HG02884 (cell line): ENCODE measurements around the gene TGFBR1.

Source experiments
- ATAC-seq: cut with Tn5 transposase; IDR thresholded peaks from one replicate; pipeline ENCODE4 v1.9.1; 2021; ENCODE audit warnings: mild to moderate bottlenecking, moderate library complexity; ENCODE audit not compliant: unreplicated experiment

Gene TGFBR1

DNA sequence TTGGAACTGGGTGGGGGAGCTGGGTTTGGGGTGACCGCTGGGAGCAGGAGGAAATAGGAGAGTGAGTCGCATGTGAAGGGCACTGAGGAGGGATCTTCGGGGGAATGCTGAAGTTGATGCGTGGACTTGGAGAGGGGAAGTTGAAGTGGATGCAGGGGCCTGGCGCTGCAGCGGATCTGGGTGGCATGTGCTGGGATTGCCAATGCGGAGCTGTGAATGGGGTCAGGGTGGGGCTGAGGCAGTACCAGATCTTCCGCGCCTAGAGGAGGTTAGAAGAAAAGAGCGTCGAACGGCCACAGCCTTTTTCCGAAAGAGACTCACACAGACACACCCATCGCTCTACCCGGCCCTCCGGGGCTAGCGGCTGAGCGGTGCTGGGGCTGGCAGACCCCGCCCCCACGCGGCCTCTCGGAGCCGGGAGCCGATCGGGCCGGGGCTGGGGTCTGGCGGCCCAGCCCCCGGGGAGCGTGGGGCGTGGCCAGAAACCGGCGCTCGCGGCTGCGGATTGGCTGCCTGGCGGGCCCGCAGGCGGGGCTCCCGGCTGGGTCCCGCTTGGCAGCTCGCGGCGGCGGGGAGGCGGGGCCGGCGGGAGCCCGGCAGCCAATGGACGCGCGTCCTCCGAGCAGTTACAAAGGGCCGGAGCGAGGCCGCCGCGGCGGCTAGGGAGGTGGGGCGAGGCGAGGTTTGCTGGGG, at the start of gene TGFBR1:
Gene TGFBR1 (plus strand): TSS at position 655 of the 693 bp plus-strand sequence. CDS start 93 bp downstream, outside the sequence.
- ATAC-seq = peak; percentile 87

- no peak for ATAC-seq
Observed at GRCh38 chr9:99055384-99055783, 49.5 kb upstream of the TGFBR1 start.

GRCh38 chr9:99056186-99056585, 48.7 kb upstream of the TGFBR1 start:
- ATAC-seq = no peak

GRCh38 chr9:99056886-99057664, 47.8 kb upstream of the TGFBR1 start:
- no peak for ATAC-seq

DNA sequence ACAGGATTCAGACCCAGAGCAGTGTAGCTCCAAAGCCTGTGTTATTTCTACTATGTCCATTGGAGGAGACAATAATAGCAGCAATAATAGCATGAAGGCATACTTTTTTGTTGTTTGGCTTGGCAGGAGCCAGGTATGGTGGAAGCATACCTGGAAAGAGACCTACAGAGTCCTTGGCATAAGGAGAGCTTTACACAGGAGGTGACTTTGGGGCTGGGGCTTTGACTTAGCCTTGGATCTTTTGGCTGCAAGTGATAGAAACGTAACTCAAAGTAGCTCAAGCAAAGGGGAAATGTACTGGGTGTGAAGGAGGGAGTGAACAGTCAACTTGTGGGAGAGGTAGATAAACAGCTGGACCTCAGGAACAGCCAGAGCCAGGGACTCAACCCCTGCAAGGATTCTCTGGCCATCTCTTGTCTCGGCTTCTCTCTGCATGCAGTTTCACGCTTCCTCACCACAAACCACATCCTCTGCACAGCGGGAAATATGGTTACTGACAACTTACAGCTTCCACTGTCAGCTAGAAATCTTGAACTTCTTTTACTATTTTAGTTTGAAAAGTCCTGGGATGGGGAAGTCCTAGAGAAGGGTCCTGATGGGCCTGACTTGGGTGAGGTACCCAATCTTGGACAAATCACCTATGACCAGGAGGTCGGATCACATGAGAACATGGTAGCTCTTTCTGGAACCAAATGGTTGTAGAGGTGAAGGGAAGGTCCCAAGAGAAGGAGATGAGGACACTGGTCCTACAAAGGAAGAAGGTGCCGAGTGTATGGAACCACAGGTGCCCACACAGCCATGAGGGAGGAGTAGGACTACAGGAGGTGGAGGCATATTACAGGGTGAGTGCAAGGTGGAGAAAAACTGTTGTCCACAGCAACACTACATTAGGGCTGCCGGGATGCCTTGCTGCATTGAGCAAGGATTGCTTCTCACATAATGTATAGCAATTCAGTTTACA, 47.0 kb upstream of the TGFBR1 start:
- ATAC-seq = peak; percentile 65

DNA sequence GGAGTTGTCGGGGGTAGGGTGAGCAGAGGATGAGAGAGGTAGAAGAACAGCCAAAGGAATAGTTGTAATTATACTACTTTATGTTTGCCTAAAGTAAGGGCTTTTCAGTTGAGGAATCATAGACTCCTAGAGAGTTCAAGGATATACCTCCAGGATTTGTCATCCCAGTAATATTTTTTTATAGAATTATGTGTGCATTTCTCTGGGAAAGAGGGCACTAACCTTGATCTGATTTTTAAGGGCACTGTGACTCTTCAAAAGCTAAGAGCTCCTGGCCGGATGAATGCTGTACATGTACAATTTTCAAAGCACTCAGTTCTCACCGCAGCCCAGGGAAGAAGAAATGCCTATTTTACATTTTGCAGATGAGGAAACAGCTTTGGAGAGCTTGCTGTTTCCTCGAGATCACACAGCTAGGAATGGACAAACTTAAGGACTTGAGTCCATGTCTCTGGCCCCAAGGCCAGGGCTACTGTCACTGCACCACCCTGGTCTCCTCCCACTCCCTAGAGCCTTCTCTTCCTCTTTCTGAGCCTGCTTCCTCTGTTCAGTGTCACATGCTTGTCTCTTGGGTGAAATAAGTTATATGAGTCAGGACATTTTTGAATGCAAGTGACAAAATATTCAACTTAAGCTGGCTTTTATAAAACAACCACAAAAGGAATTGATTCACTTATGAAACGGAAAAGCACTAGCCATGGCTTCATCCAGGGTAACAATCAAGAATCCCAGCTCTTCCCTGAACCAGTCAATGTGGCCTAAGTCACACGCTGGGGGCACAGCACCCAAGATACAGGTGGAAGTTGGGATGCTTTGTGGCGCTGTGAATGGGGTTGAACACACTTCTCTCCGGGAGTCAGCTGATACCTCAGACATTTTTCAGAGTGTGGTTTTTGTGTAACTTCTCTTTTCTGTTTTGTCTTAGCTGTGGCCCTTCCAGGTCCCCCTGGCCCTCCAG, 45.7 kb upstream of the TGFBR1 start:
- ATAC-seq = peak; percentile 76

DNA sequence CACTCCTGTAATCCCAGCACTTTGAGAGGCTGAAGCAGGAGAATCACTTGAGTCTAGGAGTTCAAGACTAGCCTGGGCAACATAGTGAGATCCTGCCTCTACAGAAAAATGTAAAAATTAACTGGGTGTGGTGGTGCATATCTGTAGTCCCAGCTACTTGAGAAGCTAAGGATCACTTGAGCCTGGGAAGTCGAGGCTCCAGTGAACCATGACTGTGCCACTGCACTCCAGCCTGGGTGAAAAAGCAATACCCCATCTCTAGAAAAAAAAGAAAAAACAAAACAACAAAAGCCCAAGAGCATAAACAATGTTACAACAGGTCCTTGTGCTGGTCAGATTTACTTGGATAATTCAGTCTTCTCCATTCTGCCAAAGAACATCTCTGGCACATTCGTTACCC, 44.3 kb upstream of the TGFBR1 start:
- no peak for ATAC-seq

- ATAC-seq = no peak
Observed at GRCh38 chr9:99062549-99062948, 42.4 kb upstream of the TGFBR1 start.

GRCh38 chr9:99063522-99063921, 41.4 kb upstream of the TGFBR1 start:
- ATAC-seq = no peak

DNA sequence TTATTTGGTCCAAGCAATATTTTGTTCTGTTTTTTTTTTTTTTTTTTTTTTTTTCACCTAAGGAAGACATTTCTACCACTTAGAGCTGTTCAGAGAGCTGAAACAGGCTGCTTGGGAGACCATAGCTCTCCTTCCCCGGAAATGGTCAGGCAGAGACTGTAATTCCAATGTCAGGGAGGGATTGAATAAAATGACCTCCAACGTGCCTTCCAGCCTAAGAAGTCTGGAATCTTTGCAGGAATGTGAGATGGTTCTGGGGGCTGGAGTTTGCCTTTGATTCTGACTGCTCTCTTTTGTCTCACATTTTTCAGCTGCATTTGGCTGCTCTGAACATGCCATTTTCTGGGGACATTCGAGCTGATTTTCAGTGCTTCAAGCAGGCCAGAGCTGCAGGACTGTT, 38.3 kb upstream of the TGFBR1 start:
- ATAC-seq = no peak

DNA sequence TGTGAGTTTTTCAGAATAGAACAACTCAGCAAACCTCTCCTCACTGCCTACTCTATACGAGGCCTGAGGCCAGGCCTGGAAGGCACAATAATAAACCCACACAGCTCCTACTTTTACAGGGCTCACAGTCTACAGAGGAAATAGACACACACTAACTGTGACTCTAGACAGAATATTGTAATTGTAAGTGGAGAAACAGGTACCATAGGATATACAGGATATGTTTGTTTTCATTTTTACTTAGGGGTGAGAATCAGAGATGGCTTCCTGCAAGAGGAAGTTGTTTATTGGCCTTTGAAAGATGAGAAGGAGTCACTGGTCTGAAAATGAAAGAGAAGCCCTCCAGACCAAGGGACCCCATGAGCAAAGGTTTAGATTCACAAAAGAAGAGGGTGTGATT, 35.8 kb upstream of the TGFBR1 start:
- ATAC-seq = no peak

- ATAC-seq = no peak
Observed at GRCh38 chr9:99069546-99069945, 35.4 kb upstream of the TGFBR1 start.

GRCh38 chr9:99070681-99071080, 34.2 kb upstream of the TGFBR1 start:
- no peak for ATAC-seq

GRCh38 chr9:99071313-99072039, 33.4 kb upstream of the TGFBR1 start:
- no peak for ATAC-seq

GRCh38 chr9:99072040-99072394, 32.9 kb upstream of the TGFBR1 start:
- no peak for ATAC-seq

DNA sequence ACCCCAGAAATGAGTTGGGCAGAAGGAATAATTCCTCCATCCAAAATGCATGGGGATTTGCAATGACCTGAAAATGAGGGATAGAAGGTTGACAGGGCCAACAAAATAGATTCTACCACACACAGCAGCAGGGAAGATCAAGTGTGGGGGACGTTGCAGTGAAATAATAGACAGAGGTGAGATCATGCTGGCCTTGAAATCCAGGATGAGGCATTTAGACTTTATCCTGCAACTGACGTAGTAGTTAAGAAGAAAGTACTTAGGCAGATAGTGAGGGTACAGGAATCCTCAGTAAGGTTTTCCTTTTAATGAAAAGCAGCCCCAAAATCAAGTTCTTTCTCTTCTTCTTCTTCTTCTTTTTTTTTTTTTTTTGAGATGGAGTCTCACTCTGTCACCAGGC, 31.6 kb upstream of the TGFBR1 start:
- no peak for ATAC-seq

DNA sequence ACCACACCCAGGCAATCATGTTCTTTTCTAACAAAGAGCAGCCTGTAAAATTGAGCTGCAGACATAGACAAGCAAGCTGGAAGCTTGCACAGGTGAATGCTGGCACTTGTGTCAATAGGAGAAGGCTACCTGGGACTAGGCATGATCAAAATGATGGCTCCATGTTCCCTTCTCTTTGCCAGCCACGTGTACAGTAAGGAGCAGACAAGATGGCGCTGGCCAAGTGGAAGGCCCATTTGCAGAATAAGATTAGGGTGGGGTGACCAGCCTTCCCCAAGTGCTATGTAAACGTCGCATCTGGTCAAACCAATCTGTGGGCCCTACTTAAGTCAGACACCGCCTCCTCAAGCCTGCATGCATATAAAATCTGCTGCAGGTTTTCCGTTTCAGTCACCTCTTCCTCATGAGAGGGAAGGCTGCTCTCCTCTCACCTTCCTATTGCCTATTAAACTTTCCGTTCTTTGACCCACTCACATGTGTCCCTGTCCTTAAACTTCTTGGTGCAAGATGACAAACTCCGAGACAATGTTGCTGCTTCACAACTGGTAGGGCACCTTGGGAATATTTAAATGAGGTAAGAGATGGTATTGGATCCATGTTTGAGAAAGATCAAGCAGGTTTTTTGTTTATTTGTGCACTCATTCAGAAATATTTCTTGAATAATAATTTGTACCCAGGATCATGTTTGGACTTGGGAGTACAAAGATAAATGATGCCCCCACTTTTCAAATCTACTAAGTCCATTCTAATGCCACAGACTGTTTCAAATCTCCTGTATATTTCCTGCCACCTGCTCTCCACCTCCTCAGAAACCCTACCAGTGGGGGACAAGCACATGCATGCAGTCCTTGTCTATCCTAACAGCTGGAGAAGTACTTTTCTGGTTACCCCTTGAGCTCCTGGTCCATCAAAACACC, 30.7 kb upstream of the TGFBR1 start:
- no peak for ATAC-seq

DNA sequence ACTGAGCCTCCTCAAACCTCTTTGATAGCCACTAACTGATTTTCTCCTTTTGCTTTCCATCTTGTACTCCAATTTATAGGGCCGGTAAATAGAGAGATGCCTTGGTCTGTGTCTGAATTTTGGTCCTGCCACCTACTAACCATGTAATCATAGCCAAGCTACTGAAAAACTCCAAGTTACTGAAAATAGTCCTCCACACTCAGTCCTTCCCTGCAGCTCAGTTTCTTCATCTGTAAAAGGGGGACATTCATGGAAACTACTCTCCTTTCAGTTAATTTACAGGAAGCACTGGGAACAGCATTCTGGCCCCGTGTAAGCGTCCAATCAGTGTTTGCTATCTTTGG, 30.0 kb upstream of the TGFBR1 start:
- no peak for ATAC-seq
